Measurements from ENCODE around the gene ZHX3. TPM values are rescaled to one million over a fixed set of nuclear protein-coding genes. Genes with fewer than 3 reads are reported as not detected.
A peak's percentile ranks its signal among the peaks of the same experiment; 100 is the strongest.

Gene ZHX3
- total and polyA plus RNA-seq, 11 donors, result 10.9 to 43.9 (median 32.3) TPM

DNA sequence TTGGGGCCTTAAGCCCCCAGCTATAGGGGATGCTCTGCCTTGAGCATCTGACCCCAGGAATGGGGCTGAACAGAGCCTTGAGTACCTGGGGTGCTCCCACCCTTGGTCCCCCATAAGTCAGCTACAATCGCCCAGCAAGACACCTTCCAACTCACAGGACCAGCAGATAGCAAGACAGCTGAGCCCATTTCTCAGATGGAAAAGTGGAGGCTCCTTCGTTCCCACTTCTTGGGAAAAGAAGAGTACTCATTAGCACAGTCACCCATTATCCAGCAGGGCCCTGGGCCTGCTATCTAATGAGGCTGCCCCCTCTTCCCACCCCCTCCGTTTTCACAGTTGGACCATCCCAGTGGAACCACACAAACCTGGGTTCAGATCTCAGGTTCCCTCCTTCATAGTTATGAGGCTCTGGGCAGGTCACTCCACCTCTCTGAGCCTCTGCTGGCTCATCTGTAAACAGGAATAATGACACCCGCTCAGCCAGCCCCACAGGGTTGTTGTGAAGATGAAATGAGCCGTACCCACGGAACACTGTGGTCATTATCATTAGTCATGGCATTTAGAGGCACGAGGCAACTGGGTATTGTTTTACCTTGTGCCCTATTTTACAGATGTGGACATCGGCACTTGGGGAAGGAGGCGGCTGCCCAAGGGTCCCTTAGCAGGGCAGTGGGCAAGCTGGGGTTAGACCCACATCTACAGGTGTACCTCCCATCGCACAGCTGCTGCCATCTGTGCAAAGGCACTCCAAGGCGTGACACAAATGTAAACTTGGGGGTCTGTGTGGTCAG is 27.6 kb upstream of the ZHX3 start:
- Histone ChIP-seq H3K9me3 (no peaks in the 10 kb centered on the region), H3K4me3 (no peak overlapping the region), H3K4me1 (peaks cover 0 to 37% (median 12%) of the 10 kb centered on the region in 12 donors), H3K27ac (no peak overlapping the region), H3K36me3 (peaks cover 0 to 45% (median 26%) of the 10 kb centered on the region in 9 donors), H3K27me3 (no peaks in the 10 kb centered on the region)
- intact Hi-C loops (cut with DNase I), result loop anchor here in 7 of 10 donors (2.0 to 10.0 kb wide), 5 partner anchors 62 to 350 kb away; no protein-coding TSS in a partner anchor
- TF ChIP-seq, protein P1, sequence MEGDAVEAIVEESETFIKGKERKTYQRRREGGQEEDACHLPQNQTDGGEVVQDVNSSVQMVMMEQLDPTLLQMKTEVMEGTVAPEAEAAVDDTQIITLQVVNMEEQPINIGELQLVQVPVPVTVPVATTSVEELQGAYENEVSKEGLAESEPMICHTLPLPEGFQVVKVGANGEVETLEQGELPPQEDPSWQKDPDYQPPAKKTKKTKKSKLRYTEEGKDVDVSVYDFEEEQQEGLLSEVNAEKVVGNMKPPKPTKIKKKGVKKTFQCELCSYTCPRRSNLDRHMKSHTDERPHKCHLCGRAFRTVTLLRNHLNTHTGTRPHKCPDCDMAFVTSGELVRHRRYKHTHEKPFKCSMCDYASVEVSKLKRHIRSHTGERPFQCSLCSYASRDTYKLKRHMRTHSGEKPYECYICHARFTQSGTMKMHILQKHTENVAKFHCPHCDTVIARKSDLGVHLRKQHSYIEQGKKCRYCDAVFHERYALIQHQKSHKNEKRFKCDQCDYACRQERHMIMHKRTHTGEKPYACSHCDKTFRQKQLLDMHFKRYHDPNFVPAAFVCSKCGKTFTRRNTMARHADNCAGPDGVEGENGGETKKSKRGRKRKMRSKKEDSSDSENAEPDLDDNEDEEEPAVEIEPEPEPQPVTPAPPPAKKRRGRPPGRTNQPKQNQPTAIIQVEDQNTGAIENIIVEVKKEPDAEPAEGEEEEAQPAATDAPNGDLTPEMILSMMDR (IDR thresholded peaks at IDR 0.05), result no peak
- no peak for TF ChIP-seq POLR2A (IDR thresholded peaks at IDR 0.05)
- DNase-seq (no peak), ATAC-seq (no peak)
- WGBS, 4 donors, result 92 to 94% (median 93%) methylated on average over 9 to 11 of the region's 11 CpGs

DNA sequence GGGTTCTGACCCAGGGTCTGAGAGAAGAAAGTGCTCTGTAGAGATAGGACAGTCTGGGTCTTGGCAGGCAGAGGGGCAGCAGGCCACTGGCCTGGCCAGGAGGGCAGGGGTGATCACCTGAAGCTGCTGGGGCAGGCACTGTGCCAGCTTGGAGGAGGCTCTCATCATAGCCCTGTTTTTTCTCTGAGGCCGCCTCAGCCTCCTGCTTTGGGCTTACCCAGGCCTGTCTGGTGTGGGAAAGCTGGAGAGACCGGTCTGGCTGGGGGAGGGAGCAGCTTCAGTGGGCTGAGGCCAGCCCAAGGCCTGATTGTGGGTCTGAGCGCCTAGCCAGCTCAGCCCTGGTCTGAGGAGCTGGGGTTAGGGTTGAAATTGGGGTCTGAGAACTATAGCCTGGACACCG is 26.9 kb upstream of the ZHX3 start:
- Histone ChIP-seq H3K4me1 (peaks cover 0 to 43% (median 17%) of the 10 kb centered on the region in 12 donors), H3K27ac (no peak overlapping the region), H3K36me3 (peaks cover 0 to 38% (median 19%) of the 10 kb centered on the region in 9 donors), H3K4me3 (no peak overlapping the region), H3K9me3 (no peaks in the 10 kb centered on the region), H3K27me3 (peaks cover 0 to 4% (median 0%) of the 10 kb centered on the region in 9 donors)
- WGBS, 4 donors, result 83 to 89% (median 87%) methylated on average over 3 to 4 of the region's 4 CpGs
- ATAC-seq (no peak), DNase-seq (peak in 1 of 5 donors; percentile 21)
- TF ChIP-seq, protein P1 (IDR thresholded peaks at IDR 0.05), result no peak
- no peak for TF ChIP-seq POLR2A (IDR thresholded peaks at IDR 0.05)
- intact Hi-C loops (cut with DNase I), result loop anchor here in 7 of 10 donors (2.0 to 10.0 kb wide), 5 partner anchors 63 to 350 kb away; no protein-coding TSS in a partner anchor

DNA sequence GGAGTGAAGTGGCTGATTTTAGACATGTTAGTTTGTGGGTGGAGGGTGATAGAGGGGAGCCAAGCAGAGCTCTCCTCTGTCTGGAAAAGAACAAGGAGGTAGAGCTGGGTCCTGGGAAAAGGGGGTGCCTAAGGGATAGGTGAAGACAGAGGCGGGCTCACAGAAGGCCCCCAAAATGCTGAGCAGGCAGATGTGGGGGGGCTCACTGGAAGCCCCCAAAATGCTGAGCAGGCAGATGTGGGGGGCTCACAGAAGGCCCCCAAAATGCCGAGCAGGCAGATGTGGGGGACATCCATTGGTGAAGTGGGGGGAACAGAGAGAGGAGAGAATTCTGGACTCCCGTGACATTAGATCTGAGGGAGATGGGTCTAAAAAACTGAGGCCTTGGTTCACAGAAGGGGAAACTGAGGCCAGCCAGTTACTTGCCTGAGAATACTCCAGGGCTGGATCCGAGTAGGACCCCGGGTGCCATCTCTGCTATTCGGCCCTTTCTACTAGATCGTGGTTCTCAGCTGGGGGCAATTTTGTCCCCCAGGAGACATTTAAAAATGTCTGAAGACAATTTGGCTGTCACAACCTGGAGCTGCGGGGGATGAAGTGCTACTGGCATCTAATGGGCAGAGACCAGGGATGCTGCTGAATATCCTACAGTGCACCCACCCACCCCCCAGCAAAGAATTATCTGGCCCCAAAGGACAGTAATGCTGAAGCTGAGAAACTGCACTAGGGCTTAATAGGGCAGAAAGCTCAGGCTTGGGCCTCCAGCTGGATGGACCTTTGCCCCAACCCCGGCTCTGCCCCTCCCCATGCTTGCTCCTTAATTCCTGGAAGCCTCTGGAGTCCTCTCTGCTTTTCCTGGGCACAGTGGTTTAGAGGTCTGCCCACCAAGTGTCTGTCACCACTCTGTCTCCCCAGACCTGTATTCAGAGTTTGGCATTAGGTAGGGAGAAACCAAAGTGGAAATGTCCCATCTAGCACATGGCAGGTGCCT is 25.2 kb upstream of the ZHX3 start:
- 93 to 97% (median 94%) methylated on average over 9 of the region's 9 CpGs for WGBS, 4 donors
- intact Hi-C loops (cut with DNase I), result loop anchor here in 5 of 10 donors (5.0 to 10.0 kb wide), 4 partner anchors 65 to 352 kb away; no protein-coding TSS in a partner anchor
- H3K36me3 ChIP-seq, result peaks cover 0 to 21% (median 3%) of the 10 kb centered on the region in 9 donors
- H3K4me1 ChIP-seq, result peaks cover 0 to 44% (median 18%) of the 10 kb centered on the region in 12 donors
- H3K9me3 ChIP-seq, result no peaks in the 10 kb centered on the region
- no peak for ATAC-seq
- peak overlapping the region in 1 of 12 donors; percentile 4 for H3K27ac ChIP-seq
- DNase-seq, result peak in 1 of 5 donors; percentile 14
- no peak overlapping the region for H3K4me3 ChIP-seq
- TF ChIP-seq, protein P1 (IDR thresholded peaks at IDR 0.05), result no peak
- TF ChIP-seq POLR2A (IDR thresholded peaks at IDR 0.05), result no peak
- H3K27me3 ChIP-seq, result peaks cover 0 to 4% (median 0%) of the 10 kb centered on the region in 9 donors

Measured in heart left ventricle (tissue), 16 donors.